Measurements from ENCODE around the gene TNNT3.

The TNNT3 gene

GRCh38 chr11:1921574-1922141 lies 2.2 kb downstream of the TNNT3 start:
- DNase-seq (ENCODE audit: low spot score): no peak

DNA sequence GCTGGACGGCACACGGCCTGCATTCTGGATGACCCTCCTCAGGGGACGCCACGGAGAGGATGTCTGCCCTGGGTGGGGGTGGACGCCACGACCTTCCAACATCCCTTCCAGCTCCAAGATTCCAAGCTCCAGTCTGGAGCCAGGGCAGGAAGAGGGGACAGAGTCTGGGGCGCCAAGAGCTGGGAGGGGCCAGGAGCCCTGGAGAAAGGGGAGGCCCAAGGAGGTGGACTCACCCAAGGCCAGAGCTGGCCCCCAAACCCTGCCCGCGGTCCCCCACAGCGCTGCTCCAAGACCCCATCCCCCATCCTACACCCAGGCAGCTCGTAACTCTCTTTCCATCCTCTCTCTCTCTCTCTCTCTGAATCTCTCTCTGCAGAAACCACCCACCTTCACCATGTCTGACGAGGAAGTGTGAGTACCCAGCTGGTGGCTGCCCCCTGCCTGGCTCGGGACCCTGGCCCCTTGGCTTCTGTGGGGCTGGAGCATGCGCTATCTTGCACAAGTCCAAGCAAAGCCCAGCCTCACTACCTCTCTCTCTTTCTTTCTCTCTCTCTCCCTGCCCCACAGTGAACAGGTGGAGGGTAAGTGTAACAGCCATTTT lies 3.1 kb downstream of the TNNT3 start:
- no peak for DNase-seq (ENCODE audit: low spot score)

DNA sequence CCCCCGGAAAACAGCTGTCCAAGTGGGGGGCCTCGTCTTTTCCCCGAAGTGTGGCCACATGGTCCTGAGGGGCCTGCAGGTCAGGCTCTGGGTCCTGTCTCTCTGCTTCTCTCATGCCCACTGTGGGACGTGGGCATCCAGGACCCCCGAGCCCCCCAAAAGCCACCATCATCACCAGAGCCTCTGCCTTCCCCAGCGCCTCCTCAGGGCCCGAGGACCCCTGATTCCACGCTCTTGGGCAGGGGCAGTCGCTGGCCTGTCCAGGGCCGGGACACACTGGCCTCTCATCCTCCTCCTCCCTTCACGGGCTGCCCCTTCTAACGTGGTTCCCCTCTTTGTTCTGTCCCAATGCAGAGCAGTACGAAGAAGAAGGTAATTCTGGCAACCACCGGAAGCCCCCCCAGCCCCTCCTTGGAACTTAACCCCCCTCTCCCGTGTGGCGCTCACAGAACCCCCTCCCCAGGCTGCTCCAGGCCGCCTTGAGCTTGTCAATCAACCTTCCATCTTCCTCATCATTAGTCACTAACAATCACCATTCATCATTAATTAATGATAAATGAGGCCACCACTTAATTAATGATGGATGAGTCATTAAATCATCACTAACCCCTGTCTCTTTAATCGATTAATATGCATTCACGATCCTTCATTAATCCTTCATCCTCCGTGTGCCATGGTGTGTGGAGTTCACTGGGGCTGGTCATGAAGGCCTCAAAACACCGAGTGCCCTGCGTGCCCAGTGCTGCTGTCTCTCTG lies 3.9 kb downstream of the TNNT3 start:
- no peak for DNase-seq (ENCODE audit: low spot score)

- DNase-seq (ENCODE audit: low spot score): no peak
Observed at GRCh38 chr11:1924181-1924580, 4.7 kb downstream of the TNNT3 start.

GRCh38 chr11:1924646-1925372 lies 5.3 kb downstream of the TNNT3 start:
- DNase-seq (ENCODE audit: low spot score): no peak

DNA sequence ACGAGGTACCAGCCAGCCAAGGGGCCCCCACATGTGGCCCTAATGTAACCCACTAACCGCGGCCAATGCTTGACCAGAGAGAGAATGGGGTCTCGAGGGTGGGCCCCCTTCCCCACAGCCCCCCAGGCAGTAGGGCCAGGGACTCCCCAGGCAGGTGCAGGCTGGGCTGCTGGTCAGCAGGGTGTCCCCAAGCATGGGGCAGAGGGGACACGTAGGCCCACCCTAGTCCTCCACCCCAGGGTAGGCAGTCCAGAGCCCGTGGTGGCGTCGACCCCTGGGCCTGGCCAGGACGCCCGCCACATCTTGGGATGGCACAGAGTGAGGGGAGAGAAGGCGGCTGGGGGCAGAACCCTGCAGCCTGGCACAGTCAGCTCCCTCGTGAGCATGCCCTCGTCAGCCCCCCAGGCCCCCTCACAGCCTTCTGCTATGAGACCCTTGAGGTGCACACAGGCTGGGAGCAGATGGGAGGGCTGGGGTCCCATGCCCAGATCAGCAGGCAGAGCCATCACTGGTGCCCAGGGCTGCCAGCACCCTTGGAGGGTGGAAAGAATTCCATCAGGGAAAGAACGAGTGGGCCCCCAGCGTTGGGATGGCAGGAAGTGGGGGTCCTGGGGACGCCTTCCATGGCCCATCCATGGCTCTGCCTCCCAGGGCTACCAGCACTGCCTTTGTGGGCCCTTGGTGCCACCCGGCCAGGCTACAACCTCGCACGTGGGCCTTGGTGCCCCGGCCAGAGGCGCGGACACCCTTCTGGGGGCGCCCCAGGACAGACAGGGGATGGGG lies 6.1 kb downstream of the TNNT3 start:
- no peak for DNase-seq (ENCODE audit: low spot score)

- DNase-seq (ENCODE audit: low spot score): no peak
Observed at GRCh38 chr11:1926156-1927025, 6.9 kb downstream of the TNNT3 start.

DNA sequence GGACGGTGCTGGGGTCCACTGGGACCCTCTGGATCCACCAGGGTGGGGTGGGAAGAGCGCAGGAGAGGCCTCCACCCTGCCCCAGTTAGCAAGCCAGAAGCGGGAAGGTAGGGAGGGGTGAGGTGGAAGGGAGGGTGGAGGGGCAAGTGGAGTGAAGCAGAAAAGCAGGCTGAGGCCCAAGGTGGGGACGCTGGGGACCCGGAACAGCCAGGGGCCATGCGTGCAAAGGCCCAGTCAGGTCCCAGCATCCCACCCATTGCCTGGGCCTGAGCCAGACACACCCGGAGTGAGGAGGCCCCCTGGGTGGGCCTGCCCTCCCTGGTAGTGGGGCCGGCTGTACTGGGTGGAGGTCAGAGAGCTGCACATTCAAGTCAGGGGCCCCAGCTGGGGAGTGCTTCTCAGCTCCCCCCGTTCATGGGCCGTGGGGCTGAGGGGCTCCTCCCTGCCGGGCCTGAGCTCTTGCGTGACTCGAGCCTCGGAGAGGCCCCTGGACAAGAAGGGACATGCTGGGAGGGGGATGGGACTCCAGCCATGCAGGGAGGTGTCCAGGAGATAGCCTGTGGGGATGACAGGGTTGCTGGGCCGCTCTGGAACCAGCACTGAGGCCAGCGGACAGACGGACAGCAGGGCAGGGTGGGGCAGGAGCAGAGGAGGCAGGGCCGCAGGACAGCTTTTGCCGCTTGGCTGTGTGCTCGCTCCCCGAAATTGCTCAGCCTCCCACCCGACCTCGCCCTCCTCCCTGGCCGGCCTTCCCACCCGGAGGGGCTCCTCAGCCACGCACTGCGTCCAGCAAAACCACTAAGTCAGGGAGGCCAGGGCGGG lies 7.7 kb downstream of the TNNT3 start:
- no peak for DNase-seq (ENCODE audit: low spot score)

GRCh38 chr11:1927848-1928469 lies 8.5 kb downstream of the TNNT3 start:
- no peak for DNase-seq (ENCODE audit: low spot score)

DNA sequence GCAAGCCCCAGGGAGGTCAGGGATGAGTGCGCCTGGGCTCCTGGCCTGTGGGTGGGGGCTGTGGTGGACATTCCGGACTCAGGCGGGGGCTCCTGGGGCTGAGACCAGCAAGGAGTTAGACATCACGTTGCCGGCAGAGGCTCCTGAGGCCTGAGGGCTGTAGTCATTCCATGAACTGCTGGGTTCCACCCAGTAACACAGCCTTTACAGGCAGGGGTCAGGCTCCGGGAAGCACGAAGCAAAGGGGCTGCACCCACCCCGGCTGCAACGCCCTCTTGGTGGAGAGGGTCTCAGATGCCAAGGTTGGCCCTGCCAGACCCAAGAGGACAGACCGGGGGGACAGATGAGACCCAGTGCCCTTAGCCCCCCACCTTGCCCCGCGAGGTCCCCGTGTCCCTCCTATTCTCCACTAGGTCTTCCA lies 9.0 kb downstream of the TNNT3 start:
- DNase-seq (ENCODE audit: low spot score): no peak

DNA sequence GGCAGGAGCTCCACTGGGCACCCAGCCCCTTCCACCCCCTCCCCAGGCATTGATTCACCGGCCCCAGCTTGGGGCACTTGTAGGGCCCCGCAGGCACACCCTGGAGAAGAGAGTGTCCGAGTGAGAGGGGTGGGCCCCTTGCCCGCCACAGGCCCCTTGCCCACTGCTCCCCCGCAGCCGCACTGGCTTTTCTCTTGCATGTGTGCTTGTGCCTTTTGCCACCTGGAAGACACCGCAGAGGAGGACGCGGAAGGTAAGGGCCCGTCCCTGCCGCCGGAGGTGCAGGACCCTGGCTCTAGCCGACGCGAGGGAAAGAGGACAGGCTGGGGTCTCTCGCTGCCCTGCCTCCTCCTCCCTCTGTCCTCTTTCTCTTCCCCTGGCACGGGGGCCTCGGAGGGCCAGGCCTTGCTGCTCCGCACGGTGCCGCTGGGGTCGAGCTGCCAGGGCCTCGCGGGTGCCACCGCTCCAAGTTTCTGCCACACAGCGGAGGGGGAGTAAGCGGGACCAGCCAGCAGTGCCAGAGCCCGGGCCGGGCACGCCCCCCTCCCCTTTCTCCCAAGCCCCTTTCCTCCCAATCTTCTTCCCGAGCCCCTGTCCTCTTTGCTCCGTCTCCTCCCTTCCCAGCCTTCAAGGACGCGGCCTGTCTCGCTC lies 9.5 kb downstream of the TNNT3 start:
- no peak for DNase-seq (ENCODE audit: low spot score)

- DNase-seq (ENCODE audit: low spot score): no peak
Observed at GRCh38 chr11:1929621-1930461, 10.3 kb downstream of the TNNT3 start.

- no peak for DNase-seq (ENCODE audit: low spot score)
Observed at GRCh38 chr11:1930462-1930830, 10.9 kb downstream of the TNNT3 start.

DNA sequence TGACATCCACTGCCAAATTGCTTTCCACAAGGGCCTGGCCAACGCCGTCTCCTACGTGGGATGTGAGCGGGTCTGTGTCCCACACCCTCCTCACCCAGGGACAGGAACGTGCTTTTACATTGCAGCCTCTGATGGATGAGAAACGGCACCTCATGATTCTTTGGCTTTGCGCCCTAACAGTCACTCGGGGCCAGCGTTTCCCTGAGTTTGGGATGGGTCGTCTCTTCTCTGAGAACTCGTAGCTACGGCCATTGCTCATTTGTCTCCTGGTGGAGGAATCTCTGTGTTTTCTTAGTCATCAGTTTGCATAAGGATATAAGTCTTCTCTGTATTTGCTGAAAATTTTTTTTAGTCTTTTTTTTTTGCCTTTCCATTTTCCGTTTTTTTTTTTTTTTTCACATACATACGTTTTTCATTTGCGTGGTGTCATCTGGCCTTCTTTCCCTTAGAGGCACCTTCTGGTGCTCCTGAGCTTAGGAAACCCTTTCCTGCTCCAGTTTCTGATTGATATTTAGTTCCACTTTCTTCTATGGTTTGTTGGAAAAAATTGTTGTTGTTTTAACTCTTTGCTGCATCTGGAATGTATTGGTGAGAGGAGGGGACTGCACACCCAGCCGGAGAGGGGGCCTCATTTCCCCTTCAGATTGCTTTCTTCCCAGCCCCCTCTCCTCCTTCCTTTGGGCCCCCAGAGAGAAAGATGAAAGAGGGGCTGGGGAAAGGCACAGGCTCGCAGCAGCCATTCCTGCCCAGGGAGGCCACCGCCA lies 12.0 kb downstream of the TNNT3 start:
- DNase-seq (ENCODE audit: low spot score): no peak

DNA sequence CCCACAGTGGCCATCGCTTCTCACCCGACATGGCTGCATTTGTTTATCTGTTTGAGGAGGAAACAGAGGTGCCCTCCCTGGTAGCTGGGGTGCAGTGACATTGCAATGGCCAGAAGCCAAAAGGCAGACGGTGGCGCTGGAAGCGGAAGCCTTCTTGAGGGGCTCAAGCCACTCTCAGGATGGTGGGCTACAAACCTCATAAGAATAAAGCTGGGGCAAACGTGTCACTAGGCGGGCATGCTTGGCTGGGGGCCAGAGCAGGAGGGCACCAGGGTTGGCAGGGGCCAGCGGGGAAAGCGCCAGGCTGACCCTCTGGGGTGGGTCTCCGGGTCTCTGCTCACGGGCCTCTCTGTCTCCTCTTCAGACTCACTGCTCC lies 12.6 kb downstream of the TNNT3 start:
- DNase-seq (ENCODE audit: low spot score): no peak

GRCh38 chr11:1932681-1933080 lies 13.2 kb downstream of the TNNT3 start:
- no peak for DNase-seq (ENCODE audit: low spot score)
